SU-DHL-6 (cell line): ENCODE data around the gene ERGIC3.

Experiments used
- H2AFZ ChIP-seq: fragments of 200-600 bp; sonication (generic); 2 replicates; pipeline ENCODE4 v1.6.1; 2014; ENCODE audit warnings: low read depth, mild to moderate bottlenecking, moderate library complexity, mixed read lengths, antibody characterized with exemption, low read length; ENCODE audit not compliant: severe bottlenecking
- H3F3A ChIP-seq: fragments of 200-600 bp; shearing (Covaris generic); 2 replicates; pipeline ENCODE4 v1.6.0; 2016; ENCODE audit warnings: antibody characterized with exemption, mild to moderate bottlenecking; ENCODE audit not compliant: insufficient read depth
- H3K27ac ChIP-seq: fragments of 200-600 bp; sonication (generic); 2 replicates; pipeline ENCODE4 v1.5.1; 2016; ENCODE audit warnings: low read depth, mild to moderate bottlenecking, low read length, moderate library complexity, mixed read lengths
- H3K27me3 ChIP-seq: fragments of 200-600 bp; sonication (generic), shearing (Covaris generic); 2 replicates; pipeline ENCODE4 v1.6.0; 2014; ENCODE audit warnings: mild to moderate bottlenecking, low read length
- H3K36me3 ChIP-seq: fragments of 200-600 bp; sonication (generic); 2 replicates; pipeline ENCODE4 v1.6.1; 2014; ENCODE audit warnings: mild to moderate bottlenecking, low read length, mixed read lengths
- H3K4me2 ChIP-seq: fragments of 300-600, 200-600 bp; shearing (Covaris generic), sonication (generic); 2 replicates; pipeline ENCODE4 v1.6.0; 2014; ENCODE audit warnings: low read length, low read depth, mild to moderate bottlenecking; ENCODE audit not compliant: poor library complexity, severe bottlenecking
- H3K4me3 ChIP-seq: fragments of 200-600 bp; sonication (generic); 2 replicates; pipeline ENCODE4 v1.5.1; 2014; ENCODE audit warnings: antibody characterized with exemption, low read length, mild to moderate bottlenecking, mixed read lengths; ENCODE audit not compliant: insufficient read depth, poor library complexity, severe bottlenecking
- H3K79me2 ChIP-seq: fragments of 200-600 bp; sonication (generic); 2 replicates; pipeline ENCODE4 v1.6.1; 2014; ENCODE audit warnings: mild to moderate bottlenecking, low read length, moderate library complexity; ENCODE audit not compliant: insufficient read depth
- H3K9ac ChIP-seq: fragments of 200-600 bp; sonication (generic); 2 replicates; pipeline ENCODE4 v1.7.0; 2014; ENCODE audit warnings: mild to moderate bottlenecking, low read length
- H3K9me2 ChIP-seq: fragments of 200-600 bp; sonication (generic); replicated peaks from 2 replicates; pipeline ENCODE4 v1.6.1; 2014; ENCODE audit warnings: low read length; ENCODE audit not compliant: insufficient read depth
- H3K9me3 ChIP-seq: fragments of 200-600 bp; sonication (generic); 2 replicates; pipeline ENCODE4 v1.6.1; 2014; ENCODE audit warnings: low read length, mixed read lengths; ENCODE audit not compliant: insufficient read depth
- H4K20me1 ChIP-seq: fragments of 200-600 bp; sonication (generic); 2 replicates; pipeline ENCODE4 v1.6.1; 2014; ENCODE audit warnings: low read depth, mild to moderate bottlenecking, antibody characterized with exemption, low read length, moderate library complexity, mixed read lengths
- EZH2phosphoT487 ChIP-seq: fragments of 200-600 bp; sonication (generic), shearing (Covaris generic); conservative IDR thresholded peaks from 2 replicates; pipeline ENCODE4 v1.6.1; 2018; ENCODE audit warnings: mild to moderate bottlenecking, antibody characterized with exemption, low read length, moderate library complexity, mixed read lengths
- TF ChIP-seq, protein P1 (sequence below): fragments of 200-600 bp; sonication (generic); IDR thresholded peaks from one replicate; pipeline ENCODE4 v1.5.1; 2017; ENCODE audit warnings: antibody characterized with exemption, mild to moderate bottlenecking, low read length, moderate library complexity; ENCODE audit not compliant: insufficient read depth, poor library complexity, severe bottlenecking

Gene ERGIC3

DNA sequence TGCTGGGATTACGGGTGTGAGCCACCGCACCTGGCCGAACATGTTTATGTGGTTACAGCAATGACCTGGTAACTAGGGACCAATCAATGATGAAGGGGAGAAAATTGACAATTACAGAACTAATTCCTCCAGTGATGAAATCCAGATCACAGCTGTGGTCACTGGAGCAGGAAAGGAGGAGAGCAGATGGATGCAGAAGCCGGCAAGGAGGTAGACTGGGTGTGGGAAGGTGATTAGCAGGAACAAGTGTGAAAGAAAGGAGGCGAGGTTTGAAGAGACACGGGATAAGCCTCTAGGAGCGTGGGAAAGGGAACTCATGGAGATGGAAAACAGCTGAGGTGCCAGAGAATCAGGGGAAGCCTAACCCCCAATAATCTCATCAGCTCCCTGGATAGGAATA, 56.6 kb downstream of the ERGIC3 start:
- Histone ChIP-seq H3K27ac (no peak overlapping the region), H4K20me1 (no peaks in the 10 kb centered on the region), H3F3A (no peaks in the 10 kb centered on the region), H3K36me3 (no peaks in the 10 kb centered on the region), H3K4me2 (no peak overlapping the region), H3K9me3 (no peaks in the 10 kb centered on the region), H3K27me3 (no peaks in the 10 kb centered on the region), H3K9ac (no peak overlapping the region), H2AFZ (no peak overlapping the region), H3K4me3 (no peak overlapping the region), H3K9me2 (no peaks in the 10 kb centered on the region), H3K79me2 (no peaks in the 10 kb centered on the region)
- TF ChIP-seq, protein P1, sequence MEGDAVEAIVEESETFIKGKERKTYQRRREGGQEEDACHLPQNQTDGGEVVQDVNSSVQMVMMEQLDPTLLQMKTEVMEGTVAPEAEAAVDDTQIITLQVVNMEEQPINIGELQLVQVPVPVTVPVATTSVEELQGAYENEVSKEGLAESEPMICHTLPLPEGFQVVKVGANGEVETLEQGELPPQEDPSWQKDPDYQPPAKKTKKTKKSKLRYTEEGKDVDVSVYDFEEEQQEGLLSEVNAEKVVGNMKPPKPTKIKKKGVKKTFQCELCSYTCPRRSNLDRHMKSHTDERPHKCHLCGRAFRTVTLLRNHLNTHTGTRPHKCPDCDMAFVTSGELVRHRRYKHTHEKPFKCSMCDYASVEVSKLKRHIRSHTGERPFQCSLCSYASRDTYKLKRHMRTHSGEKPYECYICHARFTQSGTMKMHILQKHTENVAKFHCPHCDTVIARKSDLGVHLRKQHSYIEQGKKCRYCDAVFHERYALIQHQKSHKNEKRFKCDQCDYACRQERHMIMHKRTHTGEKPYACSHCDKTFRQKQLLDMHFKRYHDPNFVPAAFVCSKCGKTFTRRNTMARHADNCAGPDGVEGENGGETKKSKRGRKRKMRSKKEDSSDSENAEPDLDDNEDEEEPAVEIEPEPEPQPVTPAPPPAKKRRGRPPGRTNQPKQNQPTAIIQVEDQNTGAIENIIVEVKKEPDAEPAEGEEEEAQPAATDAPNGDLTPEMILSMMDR, result no peak
- TF ChIP-seq EZH2phosphoT487, result no peak

DNA sequence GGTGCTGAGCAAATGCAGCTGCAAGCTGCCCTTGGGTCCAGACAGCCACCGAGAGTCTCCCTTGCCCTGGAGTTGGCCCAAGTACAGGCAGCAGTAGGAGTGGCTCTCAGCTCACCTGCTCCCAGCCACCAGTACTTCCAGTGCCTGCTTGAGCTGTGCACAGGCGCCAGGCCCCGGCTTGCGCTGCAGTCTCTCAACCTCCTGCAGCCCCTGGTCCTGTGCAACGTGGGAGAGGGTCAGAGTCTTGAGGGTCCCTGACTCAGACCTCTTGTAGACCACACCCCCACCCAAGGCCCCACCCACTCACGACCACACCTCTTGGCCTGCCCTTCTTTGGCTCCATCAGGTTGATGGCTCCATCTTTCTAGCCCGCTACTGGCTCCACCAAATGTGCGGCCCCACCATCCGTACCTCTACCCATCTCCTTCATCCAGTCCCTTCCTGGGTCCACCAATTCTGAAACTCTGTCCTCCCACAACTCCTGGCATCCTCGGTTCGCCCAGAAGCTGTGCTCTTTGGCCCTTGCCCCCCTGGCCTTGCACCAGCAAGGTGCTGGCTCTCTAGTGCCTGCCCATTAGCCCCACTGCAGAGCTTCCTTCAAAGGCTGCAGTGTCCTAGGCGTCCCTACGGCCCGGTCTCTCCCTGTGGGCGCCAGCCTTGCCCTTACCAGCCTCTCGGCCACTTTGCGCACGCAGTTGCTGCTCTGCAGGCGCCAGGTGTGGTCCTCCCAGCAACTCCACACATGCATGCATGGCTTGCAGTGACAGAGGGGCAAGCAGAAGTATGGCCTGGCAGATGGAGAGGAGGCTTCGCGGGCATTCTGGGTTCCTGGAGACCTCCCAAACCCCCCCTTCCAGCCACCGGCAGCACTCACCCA, 57.3 kb downstream of the ERGIC3 start:
- no peaks in the 10 kb centered on the region for H3K79me2 ChIP-seq
- no peaks in the 10 kb centered on the region for H3K27me3 ChIP-seq
- no peaks in the 10 kb centered on the region for H3K9me2 ChIP-seq
- no peak overlapping the region for H3K4me2 ChIP-seq
- H3F3A ChIP-seq, result no peaks in the 10 kb centered on the region
- H3K9me3 ChIP-seq, result no peaks in the 10 kb centered on the region
- H2AFZ ChIP-seq, result no peak overlapping the region
- no peak overlapping the region for H3K4me3 ChIP-seq
- no peaks in the 10 kb centered on the region for H3K36me3 ChIP-seq
- no peak for TF ChIP-seq EZH2phosphoT487
- TF ChIP-seq, protein P1, result no peak
- no peak overlapping the region for H3K27ac ChIP-seq
- H3K9ac ChIP-seq, result no peak overlapping the region
- no peaks in the 10 kb centered on the region for H4K20me1 ChIP-seq

DNA sequence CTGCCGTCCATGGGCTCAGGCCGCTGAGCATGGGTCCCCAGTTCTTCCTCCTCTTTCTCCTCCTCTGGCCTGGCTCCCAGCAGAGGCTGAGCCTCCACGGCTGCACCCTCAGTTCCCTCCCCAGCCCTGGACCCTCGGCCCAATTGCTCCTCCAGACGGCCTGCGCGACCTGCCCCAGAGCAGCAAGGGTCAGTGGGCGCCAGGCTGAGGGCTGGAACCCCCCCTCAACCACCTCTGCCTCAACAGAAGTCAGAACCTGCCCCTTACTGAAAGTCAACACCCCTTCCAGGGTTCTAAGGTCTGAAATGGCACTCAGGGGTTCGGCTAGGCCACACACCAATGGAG, 57.9 kb downstream of the ERGIC3 start:
- Histone ChIP-seq H3K27ac (no peak overlapping the region), H3F3A (no peaks in the 10 kb centered on the region), H3K36me3 (no peaks in the 10 kb centered on the region), H3K27me3 (no peaks in the 10 kb centered on the region), H3K4me2 (no peak overlapping the region), H3K4me3 (no peak overlapping the region), H2AFZ (no peak overlapping the region), H3K79me2 (no peaks in the 10 kb centered on the region), H3K9me3 (no peaks in the 10 kb centered on the region), H4K20me1 (no peaks in the 10 kb centered on the region), H3K9me2 (no peaks in the 10 kb centered on the region), H3K9ac (no peak overlapping the region)
- TF ChIP-seq EZH2phosphoT487, result no peak
- TF ChIP-seq, protein P1, result no peak
